C4-2B (cell line): Measurements from ENCODE around the gene COQ10A.

Experiments used
- ZFX ChIP-seq: fragments of 450-650 bp; IDR thresholded peaks from 2 replicates; pipeline ENCODE4 v1.6.1; 2017
- TF ChIP-seq, protein P1 (sequence below): fragments of 450-650 bp; conservative IDR thresholded peaks from 2 replicates; pipeline ENCODE4 v1.5.1; 2017; ENCODE audit warnings: mild to moderate bottlenecking

DNA sequence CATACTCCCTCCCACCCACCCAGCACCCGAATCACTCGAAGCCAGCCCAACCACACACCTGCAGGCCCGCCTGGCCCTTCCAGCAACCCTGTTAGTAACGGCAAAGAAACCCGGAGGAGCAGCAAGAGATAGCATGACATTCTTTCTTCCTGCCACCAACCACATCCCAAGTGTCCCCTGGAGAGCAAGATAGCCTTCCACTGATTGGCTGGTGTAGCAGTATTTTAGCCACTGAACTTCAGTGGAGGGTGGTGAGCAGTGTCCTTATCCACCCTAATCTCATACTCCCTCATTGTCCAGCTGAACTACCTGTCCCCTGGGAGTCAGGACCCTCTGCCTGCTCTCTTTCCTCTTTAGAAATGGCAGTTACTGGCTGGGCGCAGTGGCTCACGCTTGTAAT lies 37.7 kb upstream of the COQ10A start:
- TF ChIP-seq, protein P1, sequence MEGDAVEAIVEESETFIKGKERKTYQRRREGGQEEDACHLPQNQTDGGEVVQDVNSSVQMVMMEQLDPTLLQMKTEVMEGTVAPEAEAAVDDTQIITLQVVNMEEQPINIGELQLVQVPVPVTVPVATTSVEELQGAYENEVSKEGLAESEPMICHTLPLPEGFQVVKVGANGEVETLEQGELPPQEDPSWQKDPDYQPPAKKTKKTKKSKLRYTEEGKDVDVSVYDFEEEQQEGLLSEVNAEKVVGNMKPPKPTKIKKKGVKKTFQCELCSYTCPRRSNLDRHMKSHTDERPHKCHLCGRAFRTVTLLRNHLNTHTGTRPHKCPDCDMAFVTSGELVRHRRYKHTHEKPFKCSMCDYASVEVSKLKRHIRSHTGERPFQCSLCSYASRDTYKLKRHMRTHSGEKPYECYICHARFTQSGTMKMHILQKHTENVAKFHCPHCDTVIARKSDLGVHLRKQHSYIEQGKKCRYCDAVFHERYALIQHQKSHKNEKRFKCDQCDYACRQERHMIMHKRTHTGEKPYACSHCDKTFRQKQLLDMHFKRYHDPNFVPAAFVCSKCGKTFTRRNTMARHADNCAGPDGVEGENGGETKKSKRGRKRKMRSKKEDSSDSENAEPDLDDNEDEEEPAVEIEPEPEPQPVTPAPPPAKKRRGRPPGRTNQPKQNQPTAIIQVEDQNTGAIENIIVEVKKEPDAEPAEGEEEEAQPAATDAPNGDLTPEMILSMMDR, result no peak
- no peak for TF ChIP-seq ZFX
